C4-2B (cell line): Measurements from ENCODE around the gene LGR4.

Source experiments
- CTCF ChIP-seq: fragments of 450-650 bp; conservative IDR thresholded peaks from 2 replicates; pipeline ENCODE4 v1.5.1; 2017; ENCODE audit warnings: mild to moderate bottlenecking
- ZFX ChIP-seq: fragments of 450-650 bp; IDR thresholded peaks from 2 replicates; pipeline ENCODE4 v1.6.1; 2017

GRCh38 chr11:27506200-27507182 is 33.9 kb upstream of the LGR4 start, which contains the start of gene LIN7C:
- TF ChIP-seq CTCF (no peak), ZFX (no peak)
